Spleen (tissue), 7 donors: ENCODE data around the gene SLC30A7.

ENCODE experiments used
- POLR2A ChIP-seq, 3 donors: fragments of 450-650 bp; IDR thresholded peaks; one replicate each; pipeline ENCODE4 v1.5.1; 2017; ENCODE audit warnings: antibody characterized with exemption in 3 of 3, mild to moderate bottlenecking in 1 of 3
- TF ChIP-seq, protein P1 (sequence below), 11 experiments: fragments of 200-600 bp in 7 of 11; fragments of 450-650 bp in 4 of 11; sonication (generic) in 4 of 11; IDR thresholded peaks in 8 of 11; conservative IDR thresholded peaks in 3 of 11; 1 replicate in 7 of 11; 2 replicates in 4 of 11; pipeline versions ENCODE4 v1.4.0 to v1.8.0; 2016 to 2021; ENCODE audit warnings: antibody characterized with exemption in 11 of 11, inconsistent platforms in 4 of 11, mild to moderate bottlenecking in 1 of 11
- donor health status: DM: no; HTN: no; CAD: no; lungs with moderate emphysema.
- donor health status: DM: no; HTN: no; CAD: no.
- donor health status: DM: no; HTN: no; CAD: no.

DNA sequence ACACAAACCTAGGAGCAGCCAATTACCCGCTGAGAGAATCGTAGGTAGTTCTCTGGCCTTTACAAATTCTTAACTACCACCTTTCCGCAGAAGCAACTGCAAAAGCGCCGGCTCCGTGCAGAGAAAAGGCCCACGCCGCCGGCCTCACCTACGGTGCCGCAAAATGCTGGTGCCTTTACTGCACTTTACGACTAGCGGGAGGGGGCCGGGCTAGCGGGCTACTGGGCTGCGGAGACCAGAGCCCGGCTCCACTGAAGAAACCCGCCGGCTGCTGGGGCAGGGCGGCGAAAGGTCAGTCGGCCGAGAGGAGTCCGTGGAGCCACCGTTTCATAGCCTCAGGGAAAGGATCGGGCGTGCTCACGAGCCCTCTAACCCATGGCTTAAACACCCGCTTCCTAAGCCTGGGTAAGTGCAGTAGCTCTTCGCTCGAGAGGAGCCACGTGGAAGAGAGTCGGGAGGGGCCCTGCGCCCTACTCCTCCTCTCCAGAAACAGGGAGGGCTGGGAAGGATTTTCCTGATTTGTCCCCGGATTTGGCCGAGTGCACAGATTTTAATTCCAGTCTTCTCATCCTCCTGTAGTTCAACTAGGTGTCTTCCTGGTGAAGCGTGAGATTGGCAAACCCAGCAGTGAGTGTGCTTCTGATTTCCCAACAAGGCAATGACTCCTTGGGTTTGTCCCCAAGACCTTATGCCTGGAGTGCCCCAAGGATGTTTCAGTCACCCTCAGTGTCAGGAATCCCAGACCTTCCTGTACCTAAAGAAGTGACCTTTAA lies 130.0 kb downstream of the SLC30A7 start, which contains the start of gene DPH5:
- peak in 2 of 3 donors; percentile 52 to 62 for TF ChIP-seq POLR2A (IDR thresholded peaks at IDR 0.05)
- TF ChIP-seq, protein P1, sequence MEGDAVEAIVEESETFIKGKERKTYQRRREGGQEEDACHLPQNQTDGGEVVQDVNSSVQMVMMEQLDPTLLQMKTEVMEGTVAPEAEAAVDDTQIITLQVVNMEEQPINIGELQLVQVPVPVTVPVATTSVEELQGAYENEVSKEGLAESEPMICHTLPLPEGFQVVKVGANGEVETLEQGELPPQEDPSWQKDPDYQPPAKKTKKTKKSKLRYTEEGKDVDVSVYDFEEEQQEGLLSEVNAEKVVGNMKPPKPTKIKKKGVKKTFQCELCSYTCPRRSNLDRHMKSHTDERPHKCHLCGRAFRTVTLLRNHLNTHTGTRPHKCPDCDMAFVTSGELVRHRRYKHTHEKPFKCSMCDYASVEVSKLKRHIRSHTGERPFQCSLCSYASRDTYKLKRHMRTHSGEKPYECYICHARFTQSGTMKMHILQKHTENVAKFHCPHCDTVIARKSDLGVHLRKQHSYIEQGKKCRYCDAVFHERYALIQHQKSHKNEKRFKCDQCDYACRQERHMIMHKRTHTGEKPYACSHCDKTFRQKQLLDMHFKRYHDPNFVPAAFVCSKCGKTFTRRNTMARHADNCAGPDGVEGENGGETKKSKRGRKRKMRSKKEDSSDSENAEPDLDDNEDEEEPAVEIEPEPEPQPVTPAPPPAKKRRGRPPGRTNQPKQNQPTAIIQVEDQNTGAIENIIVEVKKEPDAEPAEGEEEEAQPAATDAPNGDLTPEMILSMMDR (IDR thresholded peaks at IDR 0.05 in 8 of 11, conservative IDR thresholded peaks at IDR 0.05 in 3 of 11): peak in 1 of 11 experiments; percentile 9
